Measurements from ENCODE around the gene CCNL2. TPM values are rescaled to one million over a fixed set of nuclear protein-coding genes. Genes with fewer than 3 reads are reported as not detected.

Gene CCNL2
- total and polyA plus RNA-seq, 2 experiments from 2014 or later = 115 to 146 TPM

GRCh38 chr1:1361982-1362423 lies 37.1 kb downstream of the CCNL2 start:
- Histone ChIP-seq H2AFZ (peak overlapping the region; percentile 43; the same call in 1 of the 2 replicates), H3K27ac (ENCODE audit: low read depth) (no peak overlapping the region; the same call in 1 of the 2 replicates), H3K4me3 (no peak overlapping the region), H3K79me2 (replicated peaks; ENCODE audit: insufficient read depth) (no peaks in the 10 kb centered on the region), H3K9me2 (ENCODE audit: insufficient read depth) (no peaks in the 10 kb centered on the region), H4K20me1 (replicated peaks; ENCODE audit: insufficient read depth) (no peaks in the 10 kb centered on the region), H3K27me3 (ENCODE audit: insufficient read depth) (no peaks in the 10 kb centered on the region), H3F3A (replicated peaks; ENCODE audit: low read depth) (peaks cover 28% of the 10 kb centered on the region; the same call in 1 of the 2 replicates), H3K4me1 (ENCODE audit: insufficient read depth) (peaks cover 22% of the 10 kb centered on the region), H3K4me2 (peak overlapping the region; percentile 8; the same call in 1 of the 2 replicates), H3K36me3 (ENCODE audit: insufficient read depth) (no peaks in the 10 kb centered on the region)
- DNase-seq (ENCODE audit: low spot score) (peak; percentile 62), ATAC-seq (peak; percentile 32)
- Mint-ChIP-seq H3K9me3 (no peaks in the 10 kb centered on the region; the same call in 2 of the 3 replicates), H3K27ac (peak overlapping the region; percentile 76), H3K4me1 (peaks cover 31% of the 10 kb centered on the region), H3K4me3 (0 out of 3 replicates have a peak overlapping the region, but pooled peaks have one; percentile 23), H3K36me3 (ENCODE audit: low read depth) (no peaks in the 10 kb centered on the region), H3K27me3 (ENCODE audit: insufficient read depth, low read depth, poor library complexity) (peaks cover 16% of the 10 kb centered on the region)
- TF ChIP-seq POLR2AphosphoS5 (IDR thresholded peaks at IDR 0.05; ENCODE audit: low read depth) = no peak
- TF ChIP-seq CTCF (conservative IDR thresholded peaks at IDR 0.05; ENCODE audit: low read depth in 2 of 2) = 0 out of 4 replicates have a peak, but pooled peaks of 1 of the 2 experiments have one; percentile 8
- no peak for TF ChIP-seq ZNF114 (CRISPR knock-in tag; IDR thresholded peaks at IDR 0.05)
- TF ChIP-seq ETS1 (IDR thresholded peaks at IDR 0.05) = no peak
- TF ChIP-seq STAT1 (IDR thresholded peaks at IDR 0.05; ENCODE audit: unreplicated experiment) = no peak

GRCh38 chr1:1361233-1361981 lies 37.7 kb downstream of the CCNL2 start:
- Histone ChIP-seq H3K27me3 (ENCODE audit: insufficient read depth) (no peaks in the 10 kb centered on the region), H3K27ac (ENCODE audit: low read depth) (no peak overlapping the region), H3K9me2 (ENCODE audit: insufficient read depth) (no peaks in the 10 kb centered on the region), H3K79me2 (replicated peaks; ENCODE audit: insufficient read depth) (no peaks in the 10 kb centered on the region), H3K4me1 (ENCODE audit: insufficient read depth) (peaks cover 22% of the 10 kb centered on the region), H3K4me3 (no peak overlapping the region), H3K36me3 (ENCODE audit: insufficient read depth) (no peaks in the 10 kb centered on the region), H3K4me2 (peak overlapping the region; percentile 8; the same call in 1 of the 2 replicates), H4K20me1 (replicated peaks; ENCODE audit: insufficient read depth) (no peaks in the 10 kb centered on the region), H2AFZ (peak overlapping the region; percentile 43; the same call in 1 of the 2 replicates), H3F3A (replicated peaks; ENCODE audit: low read depth) (peaks cover 24% of the 10 kb centered on the region; the same call in 1 of the 2 replicates)
- no peaks in the 10 kb centered on the region; the same call in 2 of the 3 replicates for H3K9me3 Mint-ChIP-seq
- no peak overlapping the region; the same call in 2 of the 3 replicates for H3K4me3 Mint-ChIP-seq
- H3K27me3 Mint-ChIP-seq (ENCODE audit: insufficient read depth, low read depth, poor library complexity) = peaks cover 16% of the 10 kb centered on the region
- no peak for ATAC-seq
- 0 out of 2 replicates have a peak overlapping the region, but pooled peaks have one; percentile 76 for H3K27ac Mint-ChIP-seq
- H3K36me3 Mint-ChIP-seq (ENCODE audit: low read depth) = no peaks in the 10 kb centered on the region
- peaks cover 31% of the 10 kb centered on the region for H3K4me1 Mint-ChIP-seq
- DNase-seq (ENCODE audit: low spot score) = no peak
- TF ChIP-seq STAT1 (IDR thresholded peaks at IDR 0.05; ENCODE audit: unreplicated experiment) (no peak), ZNF462 (CRISPR knock-in tag; IDR thresholded peaks at IDR 0.05) (no peak)
